ENCODE data around the gene HS3ST4.

Gene HS3ST4

DNA sequence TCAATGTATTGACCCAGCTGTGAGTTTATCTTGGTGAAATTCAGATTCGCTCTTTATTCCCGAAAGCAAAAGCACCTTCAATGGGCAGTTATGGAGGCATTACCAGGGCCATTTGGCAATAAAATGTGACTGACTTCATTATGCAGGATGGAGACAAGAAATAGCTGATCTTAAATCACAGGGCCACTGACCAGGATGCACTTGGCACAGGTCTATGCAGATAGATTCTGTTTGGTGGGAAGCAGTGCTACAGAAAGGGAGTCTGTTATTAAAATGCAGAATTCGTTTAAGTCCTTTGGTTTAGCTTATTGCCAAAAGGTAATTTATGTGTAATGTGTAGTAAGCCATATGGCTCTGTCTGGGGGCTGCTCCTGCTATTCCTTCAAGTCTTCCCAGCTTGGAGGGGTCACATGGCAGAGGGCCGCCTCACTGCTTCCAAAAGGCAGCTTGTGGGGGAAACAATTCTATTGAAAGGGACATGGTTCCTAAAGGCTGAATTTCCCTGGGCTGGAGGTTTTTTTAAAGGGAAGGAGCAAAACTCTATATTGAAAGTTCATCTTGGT, 239.8 kb downstream of the HS3ST4 start:
- H3K9ac ChIP-seq (ENCODE audit: low read length): no peak overlapping the region

DNA sequence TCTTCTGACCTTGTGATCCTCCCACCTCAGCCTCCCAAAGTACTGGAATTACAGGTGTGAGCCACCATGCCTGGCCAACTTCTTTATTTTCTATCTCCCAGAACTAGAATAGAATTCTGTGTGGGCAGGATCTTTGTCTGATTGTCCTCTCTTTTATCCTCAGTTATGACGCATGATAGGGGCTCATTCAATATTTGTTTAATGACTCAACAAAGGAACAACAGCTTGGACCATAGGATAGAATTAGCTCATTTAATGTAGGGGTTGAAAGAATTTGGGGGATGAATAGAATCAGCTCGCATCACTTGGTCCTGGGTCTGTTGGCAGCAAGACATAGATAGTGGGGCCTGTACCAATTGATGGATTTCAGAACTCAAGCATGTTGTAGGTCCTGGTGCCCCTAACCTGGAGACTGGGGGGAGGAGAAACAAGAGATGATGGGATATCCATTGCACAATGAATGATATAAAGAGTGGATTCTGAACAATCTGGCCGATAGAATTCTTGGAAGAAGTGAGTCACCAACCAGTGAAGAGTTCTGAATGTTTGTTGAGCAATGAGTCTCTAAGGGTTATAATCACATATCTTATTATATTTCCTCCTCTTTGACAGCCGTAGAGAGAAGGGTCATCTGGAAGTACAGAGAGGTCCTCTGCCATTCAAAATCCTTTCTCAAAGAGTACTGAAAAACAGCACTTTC, 250.2 kb downstream of the HS3ST4 start:
- no peak overlapping the region for H3K4me3 ChIP-seq (ENCODE audit: low read length)
- H3K27ac ChIP-seq (ENCODE audit: low read depth, low read length): no peak overlapping the region
- no peak overlapping the region for H3K9ac ChIP-seq (ENCODE audit: low read length)
- H3K36me3 ChIP-seq (ENCODE audit: control insufficient read depth, insufficient read depth, low read length): no peaks in the 10 kb centered on the region
- no peaks in the 10 kb centered on the region for H3K27me3 ChIP-seq (ENCODE audit: control insufficient read depth, insufficient read depth, low read length)
- no peaks in the 10 kb centered on the region for H3K4me1 ChIP-seq (ENCODE audit: control insufficient read depth, insufficient read depth, low read length)

More for the DNA sequence above, 239.8 kb downstream of the HS3ST4 start:
- no peaks in the 10 kb centered on the region for H3K27me3 ChIP-seq (ENCODE audit: control insufficient read depth, insufficient read depth, low read length)
- no peaks in the 10 kb centered on the region for H3K36me3 ChIP-seq (ENCODE audit: control insufficient read depth, insufficient read depth, low read length)
- no peaks in the 10 kb centered on the region for H3K4me1 ChIP-seq (ENCODE audit: control insufficient read depth, insufficient read depth, low read length)
- no peak overlapping the region for H3K4me3 ChIP-seq (ENCODE audit: low read length)
- H3K27ac ChIP-seq (ENCODE audit: low read depth, low read length): no peak overlapping the region

DNA sequence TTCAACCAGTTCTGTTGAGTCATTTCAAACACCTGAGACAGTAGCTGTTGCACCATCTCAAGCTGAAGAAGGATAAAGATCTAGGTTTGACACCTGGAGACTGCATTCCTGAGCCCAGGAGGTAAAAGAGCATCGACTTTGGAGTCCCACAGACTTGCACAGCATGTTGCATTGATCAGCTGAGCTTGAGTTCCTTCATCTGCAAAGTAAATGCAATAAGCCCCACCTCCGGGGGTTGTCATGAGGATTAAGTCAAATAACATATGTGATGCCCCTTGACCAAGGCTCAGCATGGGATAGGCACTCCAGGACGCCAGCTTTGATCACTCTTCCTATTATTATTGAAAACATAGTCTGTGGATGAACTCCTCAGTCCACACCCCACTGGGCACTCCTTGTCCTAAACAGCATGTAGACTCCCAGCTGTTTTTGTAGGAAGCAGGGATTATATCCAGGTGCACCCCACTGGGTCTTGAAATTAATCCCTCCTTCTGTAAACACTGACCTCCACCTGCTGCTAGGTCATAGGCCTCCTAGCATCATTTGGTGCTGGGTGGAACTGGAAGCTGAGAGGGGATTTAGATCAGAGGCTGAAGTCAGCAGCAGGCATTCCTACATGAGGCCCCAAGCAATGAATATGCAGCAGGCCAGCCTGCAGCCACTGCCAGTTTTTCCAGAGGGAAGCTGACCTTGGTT, 259.0 kb downstream of the HS3ST4 start:
- H3K27ac ChIP-seq (ENCODE audit: low read depth, low read length): no peak overlapping the region
- H3K4me1 ChIP-seq (ENCODE audit: control insufficient read depth, insufficient read depth, low read length): no peaks in the 10 kb centered on the region
- no peak overlapping the region for H3K4me3 ChIP-seq (ENCODE audit: low read length)
- no peaks in the 10 kb centered on the region for H3K27me3 ChIP-seq (ENCODE audit: control insufficient read depth, insufficient read depth, low read length)
- H3K36me3 ChIP-seq (ENCODE audit: control insufficient read depth, insufficient read depth, low read length): no peaks in the 10 kb centered on the region
- no peak overlapping the region for H3K9ac ChIP-seq (ENCODE audit: low read length)

DNA sequence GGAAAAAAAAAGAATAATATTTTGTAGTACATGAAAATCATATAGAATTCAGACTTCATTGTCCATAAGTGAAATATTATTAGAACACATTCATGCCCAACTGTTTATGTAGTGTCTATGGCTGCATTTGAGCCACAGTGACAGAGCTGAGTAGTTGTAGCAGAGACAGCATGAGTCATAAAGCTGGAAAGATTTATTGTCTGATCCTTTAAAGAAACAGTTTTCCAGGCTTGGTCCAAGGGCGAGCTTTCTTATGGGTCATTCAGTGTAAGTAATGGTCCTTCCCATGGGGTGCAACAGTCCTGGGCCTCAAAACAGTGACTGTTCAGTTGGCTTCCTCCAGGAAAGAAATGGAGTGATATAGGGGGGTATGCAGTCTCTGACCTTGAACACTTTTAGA, 260.2 kb downstream of the HS3ST4 start:
- Histone ChIP-seq H3K9ac (ENCODE audit: low read length) (no peak overlapping the region), H3K4me1 (ENCODE audit: control insufficient read depth, insufficient read depth, low read length) (no peaks in the 10 kb centered on the region), H3K27me3 (ENCODE audit: control insufficient read depth, insufficient read depth, low read length) (no peaks in the 10 kb centered on the region), H3K36me3 (ENCODE audit: control insufficient read depth, insufficient read depth, low read length) (no peaks in the 10 kb centered on the region), H3K27ac (ENCODE audit: low read depth, low read length) (no peak overlapping the region), H3K4me3 (ENCODE audit: low read length) (no peak overlapping the region)

- no peaks in the 10 kb centered on the region for H3K4me1 ChIP-seq (ENCODE audit: control insufficient read depth, insufficient read depth, low read length)
- no peak overlapping the region for H3K27ac ChIP-seq (ENCODE audit: low read depth, low read length)
- no peaks in the 10 kb centered on the region for H3K36me3 ChIP-seq (ENCODE audit: control insufficient read depth, insufficient read depth, low read length)
- no peaks in the 10 kb centered on the region for H3K27me3 ChIP-seq (ENCODE audit: control insufficient read depth, insufficient read depth, low read length)
- H3K9ac ChIP-seq (ENCODE audit: low read length): no peak overlapping the region
- H3K4me3 ChIP-seq (ENCODE audit: low read length): no peak overlapping the region
Measured at GRCh38 chr16:25952983-25953382, 261.2 kb downstream of the HS3ST4 start.

GRCh38 chr16:25957707-25958106, 265.9 kb downstream of the HS3ST4 start:
- H3K27me3 ChIP-seq (ENCODE audit: control insufficient read depth, insufficient read depth, low read length): no peaks in the 10 kb centered on the region
- H3K27ac ChIP-seq (ENCODE audit: low read depth, low read length): no peak overlapping the region
- H3K36me3 ChIP-seq (ENCODE audit: control insufficient read depth, insufficient read depth, low read length): no peaks in the 10 kb centered on the region
- H3K4me1 ChIP-seq (ENCODE audit: control insufficient read depth, insufficient read depth, low read length): no peaks in the 10 kb centered on the region
- no peak overlapping the region for H3K9ac ChIP-seq (ENCODE audit: low read length)
- no peak overlapping the region for H3K4me3 ChIP-seq (ENCODE audit: low read length)

DNA sequence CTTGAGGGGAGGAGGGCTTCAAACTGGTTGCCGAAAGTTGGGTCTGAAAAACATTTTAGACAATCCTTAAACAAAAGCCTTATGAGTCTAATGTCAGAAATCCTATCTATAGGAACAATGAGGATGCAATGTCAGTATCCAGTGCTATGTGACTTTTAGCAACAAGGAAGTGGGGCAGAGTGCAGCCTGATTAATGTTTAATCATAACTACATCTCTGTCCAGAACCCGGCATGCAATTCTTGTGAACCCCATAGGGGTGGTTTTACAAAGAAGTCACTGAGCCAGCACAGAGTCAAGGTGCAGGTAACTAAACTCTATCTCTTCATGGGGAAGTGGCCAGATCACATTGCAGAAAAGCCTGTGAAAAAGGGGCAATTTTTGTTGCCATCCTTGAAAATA, 267.5 kb downstream of the HS3ST4 start:
- Histone ChIP-seq H3K27ac (ENCODE audit: low read depth, low read length) (no peak overlapping the region), H3K4me3 (ENCODE audit: low read length) (no peak overlapping the region), H3K27me3 (ENCODE audit: control insufficient read depth, insufficient read depth, low read length) (no peaks in the 10 kb centered on the region), H3K9ac (ENCODE audit: low read length) (no peak overlapping the region), H3K36me3 (ENCODE audit: control insufficient read depth, insufficient read depth, low read length) (no peaks in the 10 kb centered on the region), H3K4me1 (ENCODE audit: control insufficient read depth, insufficient read depth, low read length) (no peaks in the 10 kb centered on the region)

GRCh38 chr16:25966172-25967097, 274.7 kb downstream of the HS3ST4 start:
- Histone ChIP-seq H3K4me1 (ENCODE audit: control insufficient read depth, insufficient read depth, low read length) (no peaks in the 10 kb centered on the region), H3K27ac (ENCODE audit: low read depth, low read length) (no peak overlapping the region), H3K27me3 (ENCODE audit: control insufficient read depth, insufficient read depth, low read length) (no peaks in the 10 kb centered on the region), H3K9ac (ENCODE audit: low read length) (no peak overlapping the region), H3K4me3 (ENCODE audit: low read length) (no peak overlapping the region), H3K36me3 (ENCODE audit: control insufficient read depth, insufficient read depth, low read length) (no peaks in the 10 kb centered on the region)

DNA sequence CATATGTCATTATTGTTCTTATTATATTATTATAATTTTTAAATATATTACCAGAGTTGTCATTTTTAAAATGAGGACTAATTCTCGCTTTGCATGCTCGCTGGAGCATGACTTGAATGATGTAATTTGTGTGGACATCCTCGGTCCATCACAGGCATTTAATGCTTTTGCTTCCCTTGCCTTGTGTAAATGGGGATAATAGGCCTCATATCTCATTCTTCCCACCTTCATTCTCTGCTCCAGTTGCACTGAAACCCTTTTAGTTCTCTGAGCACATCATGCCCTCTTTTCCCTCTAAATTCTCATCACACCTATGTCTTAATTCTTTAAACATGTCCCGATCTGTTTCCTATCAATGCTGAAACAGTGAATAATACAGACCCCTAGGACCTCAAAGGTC, 285.4 kb downstream of the HS3ST4 start:
- H3K27me3 ChIP-seq (ENCODE audit: control insufficient read depth, insufficient read depth, low read length): peaks cover 1% of the 10 kb centered on the region
- H3K36me3 ChIP-seq (ENCODE audit: control insufficient read depth, insufficient read depth, low read length): no peaks in the 10 kb centered on the region
- no peaks in the 10 kb centered on the region for H3K4me1 ChIP-seq (ENCODE audit: control insufficient read depth, insufficient read depth, low read length)
- H3K27ac ChIP-seq (ENCODE audit: low read depth, low read length): no peak overlapping the region
- H3K4me3 ChIP-seq (ENCODE audit: low read length): no peak overlapping the region
- no peak overlapping the region for H3K9ac ChIP-seq (ENCODE audit: low read length)

GRCh38 chr16:25978218-25978617, 286.5 kb downstream of the HS3ST4 start:
- no peak overlapping the region for H3K4me3 ChIP-seq (ENCODE audit: low read length)
- H3K9ac ChIP-seq (ENCODE audit: low read length): no peak overlapping the region
- H3K27ac ChIP-seq (ENCODE audit: low read depth, low read length): no peak overlapping the region
- H3K36me3 ChIP-seq (ENCODE audit: control insufficient read depth, insufficient read depth, low read length): no peaks in the 10 kb centered on the region
- peaks cover 1% of the 10 kb centered on the region for H3K27me3 ChIP-seq (ENCODE audit: control insufficient read depth, insufficient read depth, low read length)
- H3K4me1 ChIP-seq (ENCODE audit: control insufficient read depth, insufficient read depth, low read length): no peaks in the 10 kb centered on the region

DNA sequence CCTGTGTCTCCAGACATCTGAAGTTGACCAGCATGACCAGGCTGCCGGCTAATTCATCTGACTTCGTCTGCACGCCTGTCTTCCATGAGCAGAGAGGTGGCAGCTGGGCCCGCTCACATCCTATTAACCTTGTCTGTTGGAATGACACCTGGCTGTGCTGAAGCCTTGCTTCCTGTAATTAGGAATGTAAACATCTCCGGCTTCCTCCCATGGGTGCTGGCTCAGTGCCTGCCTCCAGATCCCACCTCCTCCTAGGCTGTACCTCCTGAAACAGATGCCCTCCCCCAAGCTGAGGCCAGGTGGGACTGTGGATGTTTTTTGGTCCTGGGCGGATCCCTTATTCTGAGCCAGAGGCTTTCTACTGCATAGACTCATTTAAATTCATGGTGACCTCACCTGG, 296.3 kb downstream of the HS3ST4 start:
- Histone ChIP-seq H3K4me3 (ENCODE audit: low read length) (no peak overlapping the region), H3K27me3 (ENCODE audit: control insufficient read depth, insufficient read depth, low read length) (no peaks in the 10 kb centered on the region), H3K36me3 (ENCODE audit: control insufficient read depth, insufficient read depth, low read length) (no peaks in the 10 kb centered on the region), H3K9ac (ENCODE audit: low read length) (no peak overlapping the region), H3K27ac (ENCODE audit: low read depth, low read length) (no peak overlapping the region), H3K4me1 (ENCODE audit: control insufficient read depth, insufficient read depth, low read length) (no peaks in the 10 kb centered on the region)

DNA sequence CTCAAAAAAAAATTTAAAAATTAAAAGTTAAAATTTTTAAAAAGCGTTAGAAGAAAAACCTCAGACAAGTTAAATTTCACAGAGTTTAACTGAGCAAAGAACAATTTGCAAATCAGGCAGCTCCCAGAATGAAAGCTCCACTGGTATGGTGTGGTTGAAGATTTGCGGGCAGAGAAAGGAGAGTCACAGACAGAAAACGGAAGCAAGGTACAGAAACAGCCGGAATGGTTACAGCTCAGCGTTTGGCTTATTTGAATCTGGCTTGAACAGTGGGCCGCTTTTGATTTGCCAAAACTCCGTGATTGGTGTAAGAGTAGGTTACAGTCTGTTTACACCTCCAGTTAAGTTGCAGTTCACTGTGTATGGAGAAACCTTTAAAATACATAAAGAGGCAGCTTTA, 297.1 kb downstream of the HS3ST4 start:
- Histone ChIP-seq H3K4me1 (ENCODE audit: control insufficient read depth, insufficient read depth, low read length) (no peaks in the 10 kb centered on the region), H3K27me3 (ENCODE audit: control insufficient read depth, insufficient read depth, low read length) (no peaks in the 10 kb centered on the region), H3K4me3 (ENCODE audit: low read length) (no peak overlapping the region), H3K27ac (ENCODE audit: low read depth, low read length) (no peak overlapping the region), H3K9ac (ENCODE audit: low read length) (no peak overlapping the region), H3K36me3 (ENCODE audit: control insufficient read depth, insufficient read depth, low read length) (no peaks in the 10 kb centered on the region)
